ENCODE results near the gene KLK8.

KLK8 gene

DNA sequence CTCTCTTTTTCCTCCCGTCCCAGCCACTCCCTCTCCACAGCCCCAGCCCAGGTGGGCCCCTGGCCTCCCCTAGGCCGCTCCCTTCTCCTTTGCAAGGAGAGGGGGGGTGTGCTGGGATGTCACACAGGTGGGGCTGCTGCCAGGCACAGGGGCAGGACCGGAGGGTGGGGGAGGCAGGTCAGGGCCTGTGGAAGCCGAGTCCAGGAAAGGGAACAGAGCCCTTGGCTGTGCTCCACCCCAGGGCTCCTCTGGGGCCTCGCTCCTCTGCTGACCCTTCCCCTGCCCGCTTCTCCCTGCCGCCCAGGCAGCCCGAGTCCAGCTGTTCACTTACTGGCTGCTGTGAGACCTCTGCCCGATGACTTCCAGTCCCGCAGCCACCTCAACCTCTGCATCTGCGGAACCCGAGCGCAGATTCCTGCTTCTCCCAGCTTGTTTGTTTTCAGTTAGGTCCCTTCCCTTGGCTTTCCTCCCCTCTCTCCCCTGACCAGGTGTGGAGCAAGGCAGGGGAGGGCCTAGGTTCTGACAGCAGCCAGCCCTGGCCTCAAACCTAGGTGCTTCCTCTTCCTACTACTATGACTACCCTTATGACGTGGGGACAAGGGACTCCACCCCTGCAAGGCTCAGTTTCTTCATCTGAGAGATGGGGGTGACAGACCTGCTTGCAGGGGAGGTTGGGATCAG lies 25.9 kb upstream of the KLK8 start:
- H3K4me3 ChIP-seq (ENCODE audit: low read depth, low read length, poor library complexity, severe bottlenecking), result no peak overlapping the region
- TF ChIP-seq, protein P1, sequence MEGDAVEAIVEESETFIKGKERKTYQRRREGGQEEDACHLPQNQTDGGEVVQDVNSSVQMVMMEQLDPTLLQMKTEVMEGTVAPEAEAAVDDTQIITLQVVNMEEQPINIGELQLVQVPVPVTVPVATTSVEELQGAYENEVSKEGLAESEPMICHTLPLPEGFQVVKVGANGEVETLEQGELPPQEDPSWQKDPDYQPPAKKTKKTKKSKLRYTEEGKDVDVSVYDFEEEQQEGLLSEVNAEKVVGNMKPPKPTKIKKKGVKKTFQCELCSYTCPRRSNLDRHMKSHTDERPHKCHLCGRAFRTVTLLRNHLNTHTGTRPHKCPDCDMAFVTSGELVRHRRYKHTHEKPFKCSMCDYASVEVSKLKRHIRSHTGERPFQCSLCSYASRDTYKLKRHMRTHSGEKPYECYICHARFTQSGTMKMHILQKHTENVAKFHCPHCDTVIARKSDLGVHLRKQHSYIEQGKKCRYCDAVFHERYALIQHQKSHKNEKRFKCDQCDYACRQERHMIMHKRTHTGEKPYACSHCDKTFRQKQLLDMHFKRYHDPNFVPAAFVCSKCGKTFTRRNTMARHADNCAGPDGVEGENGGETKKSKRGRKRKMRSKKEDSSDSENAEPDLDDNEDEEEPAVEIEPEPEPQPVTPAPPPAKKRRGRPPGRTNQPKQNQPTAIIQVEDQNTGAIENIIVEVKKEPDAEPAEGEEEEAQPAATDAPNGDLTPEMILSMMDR (IDR thresholded peaks at IDR 0.05; ENCODE audit: low read length), result no peak
- no peak for TF ChIP-seq EZH2 (IDR thresholded peaks at IDR 0.05; ENCODE audit: borderline replicate concordance, low read length)
- H2AFZ ChIP-seq (ENCODE audit: low read length), result no peak overlapping the region
- no peaks in the 10 kb centered on the region for H3F3A ChIP-seq (ENCODE audit: insufficient read depth, low read length)
- H3K4me1 ChIP-seq (ENCODE audit: insufficient read depth, low read length, severe bottlenecking), result no peaks in the 10 kb centered on the region
- H3K9me2 ChIP-seq (ENCODE audit: low read depth, low read length), result no peaks in the 10 kb centered on the region
- H3K9ac ChIP-seq (ENCODE audit: low read length), result no peak overlapping the region
- no peak overlapping the region for H3K4me2 ChIP-seq (ENCODE audit: low read length)
- H3K27ac ChIP-seq (ENCODE audit: low read depth, low read length, poor library complexity, severe bottlenecking), result no peak overlapping the region
- H3K79me2 ChIP-seq (ENCODE audit: insufficient read depth, low read length), result no peaks in the 10 kb centered on the region
- no peaks in the 10 kb centered on the region for H3K36me3 ChIP-seq (ENCODE audit: insufficient read depth, low read length)
- H3K9me3 ChIP-seq (ENCODE audit: low read length), result no peaks in the 10 kb centered on the region
- no peaks in the 10 kb centered on the region for H4K20me1 ChIP-seq (ENCODE audit: insufficient read depth, low read length)
- no peaks in the 10 kb centered on the region; the same call in 1 of the 2 replicates for H3K27me3 ChIP-seq (ENCODE audit: insufficient read depth, low read length)

DNA sequence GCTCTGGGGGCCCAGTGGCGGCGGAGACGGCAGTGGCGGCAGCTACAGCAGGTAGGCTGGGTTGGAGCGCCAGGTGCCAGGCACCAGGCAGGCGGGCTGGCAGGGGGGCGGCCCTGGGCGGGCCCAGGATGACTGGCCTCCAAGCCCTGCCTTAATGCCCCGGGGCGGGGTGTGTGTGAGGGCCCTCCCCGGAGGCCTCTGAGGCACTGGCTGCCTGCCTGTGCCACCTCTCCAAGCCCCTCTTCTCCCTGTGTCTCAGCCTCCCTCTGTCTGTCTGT lies 25.1 kb upstream of the KLK8 start, which contains the start of gene KLK11:
Gene KLK11 (minus strand): TSS at position 63 of the 278 bp plus-strand sequence. CDS start 985 bp downstream, outside the sequence.
- H2AFZ ChIP-seq (ENCODE audit: low read length), result no peak within 1 kb of the TSS
- no peaks in the 10 kb centered on the region for H3K36me3 ChIP-seq (ENCODE audit: insufficient read depth, low read length)
- H3K9me3 ChIP-seq (ENCODE audit: low read length), result no peaks in the 10 kb centered on the region
- no peaks in the 10 kb centered on the region for H3K4me1 ChIP-seq (ENCODE audit: insufficient read depth, low read length, severe bottlenecking)
- no peak within 1 kb of the TSS for H3K27ac ChIP-seq (ENCODE audit: low read depth, low read length, poor library complexity, severe bottlenecking)
- TF ChIP-seq, protein P1 (IDR thresholded peaks at IDR 0.05; ENCODE audit: low read length), result no peak
- no peak for TF ChIP-seq EZH2 (IDR thresholded peaks at IDR 0.05; ENCODE audit: borderline replicate concordance, low read length)
- no peaks in the 10 kb centered on the region for H3K9me2 ChIP-seq (ENCODE audit: low read depth, low read length)
- no peak within 1 kb of the TSS for H3K4me2 ChIP-seq (ENCODE audit: low read length)
- no peaks in the 10 kb centered on the region for H3K79me2 ChIP-seq (ENCODE audit: insufficient read depth, low read length)
- H3K9ac ChIP-seq (ENCODE audit: low read length), result no peak within 1 kb of the TSS
- H3F3A ChIP-seq (ENCODE audit: insufficient read depth, low read length), result no peaks in the 10 kb centered on the region
- no peaks in the 10 kb centered on the region; the same call in 1 of the 2 replicates for H3K27me3 ChIP-seq (ENCODE audit: insufficient read depth, low read length)
- no peaks in the 10 kb centered on the region for H4K20me1 ChIP-seq (ENCODE audit: insufficient read depth, low read length)
- H3K4me3 ChIP-seq (ENCODE audit: low read depth, low read length, poor library complexity, severe bottlenecking), result no peak within 1 kb of the TSS

DNA sequence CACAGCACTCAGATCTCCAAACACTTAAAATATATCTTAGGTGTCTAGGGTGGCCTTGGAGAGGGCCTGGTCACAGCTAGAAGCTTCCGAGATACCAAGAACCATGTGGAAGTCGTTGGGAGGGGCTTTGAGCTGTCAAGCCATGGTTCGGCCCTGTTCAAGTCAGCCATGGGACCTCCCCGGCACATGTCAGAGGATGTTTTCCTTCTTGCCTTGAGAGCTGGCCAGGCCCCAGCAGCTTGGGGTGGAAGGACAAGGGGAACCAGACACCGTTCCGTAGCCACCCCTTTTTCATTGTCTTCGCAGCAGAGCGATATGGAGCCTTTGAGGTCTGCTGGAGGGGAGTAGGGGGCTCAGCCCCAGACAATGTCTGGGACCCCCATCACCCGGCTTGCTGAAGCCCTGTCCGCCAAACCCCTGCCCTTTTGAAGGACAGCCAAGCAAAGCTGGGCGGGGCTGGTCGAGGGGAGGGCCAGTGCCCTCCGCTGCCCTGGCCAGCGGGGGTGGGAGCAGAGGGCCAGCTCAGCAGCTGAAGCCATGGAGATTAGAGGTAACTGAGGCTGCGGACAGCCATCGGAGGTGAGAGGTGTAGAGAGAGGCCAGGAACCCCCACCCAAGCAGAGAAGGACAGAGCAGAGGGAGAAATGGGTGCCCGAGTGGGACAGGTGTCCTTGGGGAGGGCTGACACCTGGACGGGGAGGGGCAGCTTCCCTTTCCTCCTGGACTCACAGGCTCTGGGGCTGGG lies 24.6 kb upstream of the KLK8 start:
- Histone ChIP-seq H3K4me3 (ENCODE audit: low read depth, low read length, poor library complexity, severe bottlenecking) (no peak overlapping the region), H2AFZ (ENCODE audit: low read length) (no peak overlapping the region), H3K27me3 (ENCODE audit: insufficient read depth, low read length) (no peaks in the 10 kb centered on the region; the same call in 1 of the 2 replicates), H3K36me3 (ENCODE audit: insufficient read depth, low read length) (no peaks in the 10 kb centered on the region), H3F3A (ENCODE audit: insufficient read depth, low read length) (no peaks in the 10 kb centered on the region), H3K9me3 (ENCODE audit: low read length) (no peaks in the 10 kb centered on the region), H3K4me2 (ENCODE audit: low read length) (no peak overlapping the region), H3K79me2 (ENCODE audit: insufficient read depth, low read length) (no peaks in the 10 kb centered on the region), H3K9ac (ENCODE audit: low read length) (no peak overlapping the region), H3K9me2 (ENCODE audit: low read depth, low read length) (no peaks in the 10 kb centered on the region), H3K27ac (ENCODE audit: low read depth, low read length, poor library complexity, severe bottlenecking) (no peak overlapping the region), H4K20me1 (ENCODE audit: insufficient read depth, low read length) (no peaks in the 10 kb centered on the region), H3K4me1 (ENCODE audit: insufficient read depth, low read length, severe bottlenecking) (no peaks in the 10 kb centered on the region)
- no peak for TF ChIP-seq EZH2 (IDR thresholded peaks at IDR 0.05; ENCODE audit: borderline replicate concordance, low read length)
- TF ChIP-seq, protein P1 (IDR thresholded peaks at IDR 0.05; ENCODE audit: low read length), result no peak

All from OCI-LY1 (cell line).